HG02588 (cell line): ENCODE results near the gene GPC6.
"Not testable (repeated sequence)": the region's sequence is repeated elsewhere in the genome, so short reads cannot be mapped to it uniquely, and the experiment has no call there.

ENCODE experiments used
- ATAC-seq: cut with Tn5 transposase; IDR thresholded peaks from one replicate; pipeline ENCODE4 v1.9.1; 2021; ENCODE audit warnings: mild to moderate bottlenecking, moderate library complexity; ENCODE audit not compliant: unreplicated experiment

GPC6 gene

GRCh38 chr13:93226623-93227279 lies at the start of gene GPC6:
Gene GPC6 (plus strand): TSS chr13:93226807.
- no peak for ATAC-seq

- no peak for ATAC-seq
Observed at GRCh38 chr13:93180356-93180969, 46.1 kb upstream of the GPC6 start.

- ATAC-seq: no peak
Observed at GRCh38 chr13:93182406-93182805, 44.2 kb upstream of the GPC6 start.

- ATAC-seq: no peak
Observed at GRCh38 chr13:93183302-93183701, 43.3 kb upstream of the GPC6 start.

GRCh38 chr13:93190006-93190405 lies 36.6 kb upstream of the GPC6 start:
- ATAC-seq: no peak

GRCh38 chr13:93193682-93194081 lies 32.9 kb upstream of the GPC6 start:
- ATAC-seq: no peak

GRCh38 chr13:93199856-93200255 lies 26.8 kb upstream of the GPC6 start:
- no peak for ATAC-seq

GRCh38 chr13:93200626-93201025 lies 26.0 kb upstream of the GPC6 start:
- no peak for ATAC-seq

- ATAC-seq: no peak
Observed at GRCh38 chr13:93201992-93202558, 24.5 kb upstream of the GPC6 start.

- ATAC-seq: not testable (repeated sequence)
Observed at GRCh38 chr13:93206778-93207392, 19.7 kb upstream of the GPC6 start.

- ATAC-seq: no peak
Observed at GRCh38 chr13:93216122-93216521, 10.5 kb upstream of the GPC6 start.

GRCh38 chr13:93217721-93218261 lies 8.8 kb upstream of the GPC6 start:
- no peak for ATAC-seq

- ATAC-seq: no peak
Observed at GRCh38 chr13:93218583-93218982, 8.0 kb upstream of the GPC6 start.

GRCh38 chr13:93220073-93220472 lies 6.5 kb upstream of the GPC6 start:
- ATAC-seq: no peak

GRCh38 chr13:93222976-93223375 lies 3.6 kb upstream of the GPC6 start:
- ATAC-seq: no peak

GRCh38 chr13:93224535-93224934 lies 2.1 kb upstream of the GPC6 start:
- ATAC-seq: no peak

- no peak for ATAC-seq
Observed at GRCh38 chr13:93225610-93226009, 997 bp upstream of the GPC6 start.

GRCh38 chr13:93226065-93226622 lies 463 bp upstream of the GPC6 start:
- no peak for ATAC-seq

GRCh38 chr13:93227280-93227877 lies 772 bp downstream of the GPC6 start:
- ATAC-seq: no peak

GRCh38 chr13:93227878-93228642 lies 1.5 kb downstream of the GPC6 start:
- ATAC-seq: no peak

GRCh38 chr13:93228643-93228937 lies 2.0 kb downstream of the GPC6 start:
- no peak for ATAC-seq
